ENCODE results near the gene SRRM5. TPM values are rescaled to one million over a fixed set of nuclear protein-coding genes. Genes with fewer than 3 reads are reported as not detected.

The SRRM5 gene

GRCh38 chr19:43664018-43664417, 52.1 kb downstream of the SRRM5 start:
- H3K36me3 ChIP-seq (replicated peaks in 1 of 2; ENCODE audit: control insufficient read depth in 2 of 2, insufficient read depth in 2 of 2, low read length in 2 of 2) = peaks cover 4 to 8% of the 10 kb centered on the region in 2 donors
- no peak overlapping the region for H2BK120ac ChIP-seq (ENCODE audit: low read depth, low read length)
- no peak overlapping the region for H3K4me3 ChIP-seq (ENCODE audit: low read length in 2 of 2)
- H3K4ac ChIP-seq (ENCODE audit: low read length) = no peak overlapping the region
- no peak overlapping the region for H2BK12ac ChIP-seq (ENCODE audit: low read length)
- peaks cover under 1 to 8% of the 10 kb centered on the region in 2 donors for H3K4me1 ChIP-seq (ENCODE audit: control insufficient read depth in 2 of 2, insufficient read depth in 1 of 2, low read depth in 1 of 2, low read length in 2 of 2)
- H2AFZ ChIP-seq (ENCODE audit: low read length) = no peak overlapping the region
- peaks cover 3 to 4% of the 10 kb centered on the region in 2 donors for H3K9me3 ChIP-seq (replicated peaks in 1 of 2; ENCODE audit: control insufficient read depth in 2 of 2, insufficient read depth in 1 of 2, low read depth in 1 of 2, low read length in 2 of 2)
- no peak overlapping the region for H3K14ac ChIP-seq (ENCODE audit: low read length)
- no peak overlapping the region for H2BK15ac ChIP-seq (ENCODE audit: low read length)
- WGBS, 2 donors (ENCODE audit: extremely low coverage in 2 of 2, insufficient read length in 2 of 2, insufficient replicate concordance in 1 of 2) = no CpG with 5 or more reads among the region's 7 CpGs
- no peak overlapping the region for H2AK5ac ChIP-seq (ENCODE audit: low read depth, low read length)
- H4K8ac ChIP-seq (ENCODE audit: low read depth, low read length) = no peak overlapping the region
- H3K27me3 ChIP-seq (ENCODE audit: control insufficient read depth in 3 of 3, insufficient read depth in 3 of 3, low read depth in 1 of 3, low read length in 3 of 3) = peaks cover 0 to 1% (median 1%) of the 10 kb centered on the region in 3 experiments
- no peak overlapping the region for H3K18ac ChIP-seq (ENCODE audit: low read length)
- no peak overlapping the region for H4K91ac ChIP-seq (ENCODE audit: low read depth, low read length, poor library complexity)
- DNase-seq (ENCODE audit: low spot score) = no peak
- no peak overlapping the region for H3K4me2 ChIP-seq (ENCODE audit: insufficient read depth, low read length, poor library complexity, severe bottlenecking)
- no peak overlapping the region for H3K27ac ChIP-seq (replicated peaks; ENCODE audit: low read length)
- H3K79me1 ChIP-seq (ENCODE audit: low read depth, low read length) = peaks cover 3% of the 10 kb centered on the region
- no peak overlapping the region for H3K23ac ChIP-seq (ENCODE audit: low read depth, low read length, poor library complexity)
- no peak overlapping the region for H2BK5ac ChIP-seq (ENCODE audit: low read length)
- no peak overlapping the region for H3K9ac ChIP-seq (ENCODE audit: low read depth, low read length, poor library complexity)

Small RNA genes within 50 kb of the gene (small RNA-seq; reads per million reads assigned to genes)
- not detected for gene RN7SL368P (ENCODE audit: insufficient read depth)

All from neuronal stem cell (in vitro differentiated cells).